Sigmoid colon (tissue), 7 donors: ENCODE data around the gene ALKBH2. TPM values are rescaled to one million over a fixed set of nuclear protein-coding genes. Genes with fewer than 3 reads are reported as not detected.

Experiments used
- DNase-seq: peaks from one replicate; pipeline ENCODE4 v3.0.0-alpha.2; 2019
- H3K27ac ChIP-seq, 4 donors: fragments of 200-600 bp; sonication (generic); one replicate each; pipeline ENCODE4 v1.5.1; 2016 to 2019; ENCODE audit warnings: mild to moderate bottlenecking in 1 of 4
- H3K27me3 ChIP-seq, 3 donors: fragments of 200-600 bp; sonication (generic); one replicate each; pipeline ENCODE4 v1.5.1; 2019; ENCODE audit warnings: mild to moderate bottlenecking in 1 of 3
- H3K36me3 ChIP-seq, 4 donors: fragments of 200-600 bp; sonication (generic); one replicate each; pipeline ENCODE4 v1.5.1; 2016 to 2019
- H3K4me1 ChIP-seq, 4 donors: fragments of 200-600 bp; sonication (generic); one replicate each; pipeline ENCODE4 v1.5.1; 2017 to 2019
- H3K4me3 ChIP-seq, 4 donors: fragments of 200-600 bp; sonication (generic); one replicate each; pipeline ENCODE4 v1.5.1; 2017 to 2019; ENCODE audit warnings: mild to moderate bottlenecking in 2 of 4, moderate library complexity in 1 of 4
- H3K9me3 ChIP-seq, 4 donors: fragments of 200-600 bp in 3 of 4; sonication (generic) in 3 of 4; one replicate each; pipeline versions ENCODE4 v1.5.1 to v1.6.1; 2013 to 2019
- EP300 ChIP-seq, 4 donors: sonication (generic); formaldehyde crosslinking; IDR thresholded peaks; one replicate each; pipeline ENCODE4 v1.6.1; 2017; ENCODE audit warnings: antibody characterized with exemption in 4 of 4
- POLR2A ChIP-seq, 2 donors: fragments of 450-650 bp; IDR thresholded peaks; one replicate each; pipeline ENCODE4 v1.6.1; 2016; ENCODE audit warnings: antibody characterized with exemption in 2 of 2, mild to moderate bottlenecking in 2 of 2, moderate library complexity in 2 of 2
- POLR2AphosphoS5 ChIP-seq, 4 donors: sonication (generic); formaldehyde crosslinking; IDR thresholded peaks; one replicate each; pipeline ENCODE4 v1.6.1; 2017; ENCODE audit warnings: antibody characterized with exemption in 4 of 4
- WGBS, 2 donors: extraction: QIAGEN DNeasy Blood & Tissue Kit; methylation state at CpG; one replicate each; pipeline ENCODE4 v1.1.7; 2013; 5-methylcytosine and 5-hydroxymethylcytosine counted together
- intact Hi-C: fragments of 100-400 bp; cut with DNase I; formaldehyde crosslinking; loops from one replicate; pipeline ENCODE4 v1.15.1; 2023
- polyA plus RNA-seq, 3 donors: library from polyadenylated mRNA; stranded (reverse); fragments of 200-250 nt; gene quantifications; one replicate each; pipeline ENCODE4 v1.2.3, GENCODE V29; 2013
- total RNA-seq, 4 donors: library from RNA; depleted of rRNA; stranded (reverse); fragments of >200 nt; gene quantifications; one replicate each; pipeline ENCODE4 v1.1.0, GENCODE V29; 2016
- TF ChIP-seq, protein P1 (sequence below), 4 experiments: fragments of 450-650 bp in 3 of 4; fragments of 200-600 bp in 1 of 4; IDR thresholded peaks; one replicate each; pipeline ENCODE4 v1.5.1; 2016 to 2019; ENCODE audit warnings: antibody characterized with exemption in 4 of 4, mild to moderate bottlenecking in 3 of 4, moderate library complexity in 2 of 4
- donor health status: healthy with polysubstance abuse.
- donor health status: Bipolar disorder and iron deficiency.
- donor health status: healthy.

The ALKBH2 gene
- total and polyA plus RNA-seq, 7 donors: 5.3 to 29.3 (median 15.5) TPM

DNA sequence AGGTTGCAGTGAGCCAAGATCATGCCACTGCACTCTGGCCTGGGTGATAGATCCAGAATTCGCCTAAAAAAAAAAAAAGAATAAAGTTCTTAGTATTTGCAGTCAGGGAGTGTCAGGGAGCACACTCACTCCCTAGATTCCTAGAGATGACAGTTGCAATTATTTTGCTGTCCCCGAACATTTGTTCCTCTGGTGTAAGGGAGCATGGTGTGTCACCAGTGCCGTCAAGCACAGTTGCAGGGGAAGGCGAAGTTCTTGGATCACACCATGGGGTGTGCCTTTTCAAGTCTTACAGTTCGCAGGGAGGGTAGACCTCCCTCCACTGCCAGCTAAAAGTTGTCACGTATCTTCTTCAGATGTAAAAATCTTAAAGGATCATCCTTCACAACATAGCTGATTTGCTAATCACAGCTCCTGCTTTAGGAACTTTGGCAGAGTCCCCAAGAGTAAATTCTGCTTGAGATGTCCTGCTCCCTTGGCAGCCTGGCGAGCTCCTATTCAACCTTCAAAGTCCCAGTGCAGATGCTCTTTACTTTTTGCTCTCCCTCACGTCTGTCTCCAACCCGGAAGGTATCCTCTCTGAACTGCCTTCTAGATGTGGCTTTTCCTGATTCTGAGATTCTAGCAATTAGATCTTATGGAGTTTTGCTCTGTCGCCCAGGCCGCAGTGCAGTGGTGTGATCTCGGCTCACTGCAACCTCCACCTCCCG lies 34.4 kb upstream of the ALKBH2 start:
- Histone ChIP-seq H3K27me3 (no peaks in the 10 kb centered on the region), H3K36me3 (no peaks in the 10 kb centered on the region), H3K27ac (peak overlapping the region in 3 of 4 donors; percentile 50 to 83 (median 83)), H3K9me3 (no peaks in the 10 kb centered on the region), H3K4me3 (no peak overlapping the region), H3K4me1 (peaks cover 0 to 64% (median 52%) of the 10 kb centered on the region in 4 donors)
- WGBS, 2 donors: 90 to 93% methylated on average over 13 of the region's 13 CpGs
- DNase-seq: peak; percentile 46
- intact Hi-C loops: no loop called here
- TF ChIP-seq POLR2A (IDR thresholded peaks at IDR 0.05) (no peak), POLR2AphosphoS5 (IDR thresholded peaks at IDR 0.05) (no peak), EP300 (IDR thresholded peaks at IDR 0.05) (no peak)
- TF ChIP-seq, protein P1, sequence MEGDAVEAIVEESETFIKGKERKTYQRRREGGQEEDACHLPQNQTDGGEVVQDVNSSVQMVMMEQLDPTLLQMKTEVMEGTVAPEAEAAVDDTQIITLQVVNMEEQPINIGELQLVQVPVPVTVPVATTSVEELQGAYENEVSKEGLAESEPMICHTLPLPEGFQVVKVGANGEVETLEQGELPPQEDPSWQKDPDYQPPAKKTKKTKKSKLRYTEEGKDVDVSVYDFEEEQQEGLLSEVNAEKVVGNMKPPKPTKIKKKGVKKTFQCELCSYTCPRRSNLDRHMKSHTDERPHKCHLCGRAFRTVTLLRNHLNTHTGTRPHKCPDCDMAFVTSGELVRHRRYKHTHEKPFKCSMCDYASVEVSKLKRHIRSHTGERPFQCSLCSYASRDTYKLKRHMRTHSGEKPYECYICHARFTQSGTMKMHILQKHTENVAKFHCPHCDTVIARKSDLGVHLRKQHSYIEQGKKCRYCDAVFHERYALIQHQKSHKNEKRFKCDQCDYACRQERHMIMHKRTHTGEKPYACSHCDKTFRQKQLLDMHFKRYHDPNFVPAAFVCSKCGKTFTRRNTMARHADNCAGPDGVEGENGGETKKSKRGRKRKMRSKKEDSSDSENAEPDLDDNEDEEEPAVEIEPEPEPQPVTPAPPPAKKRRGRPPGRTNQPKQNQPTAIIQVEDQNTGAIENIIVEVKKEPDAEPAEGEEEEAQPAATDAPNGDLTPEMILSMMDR (IDR thresholded peaks at IDR 0.05): no peak

DNA sequence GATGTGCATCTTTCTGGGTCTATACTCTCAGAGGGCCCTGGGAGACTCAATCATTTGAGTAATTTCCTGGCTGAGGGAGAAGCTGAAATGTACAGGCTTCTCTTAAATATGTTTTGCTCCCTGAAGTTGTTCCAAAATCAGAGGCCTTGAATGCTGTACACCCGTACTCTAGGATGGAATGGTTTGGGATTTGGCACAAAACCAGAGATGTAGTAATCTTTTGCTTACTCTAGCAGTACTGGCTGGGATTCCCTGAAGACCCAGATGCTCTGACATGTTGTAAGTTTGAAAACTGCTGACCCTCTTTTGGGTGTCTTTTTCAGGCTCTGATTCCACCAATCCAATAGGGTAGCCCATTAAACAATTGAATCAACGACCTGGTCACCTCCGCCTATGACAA lies 33.5 kb upstream of the ALKBH2 start:
- peak in 2 of 4 donors; percentile 9 to 14 for TF ChIP-seq POLR2AphosphoS5 (IDR thresholded peaks at IDR 0.05)
- TF ChIP-seq, protein P1 (IDR thresholded peaks at IDR 0.05): no peak
- WGBS, 2 donors: 83 to 85% methylated on average over 3 of the region's 3 CpGs

DNA sequence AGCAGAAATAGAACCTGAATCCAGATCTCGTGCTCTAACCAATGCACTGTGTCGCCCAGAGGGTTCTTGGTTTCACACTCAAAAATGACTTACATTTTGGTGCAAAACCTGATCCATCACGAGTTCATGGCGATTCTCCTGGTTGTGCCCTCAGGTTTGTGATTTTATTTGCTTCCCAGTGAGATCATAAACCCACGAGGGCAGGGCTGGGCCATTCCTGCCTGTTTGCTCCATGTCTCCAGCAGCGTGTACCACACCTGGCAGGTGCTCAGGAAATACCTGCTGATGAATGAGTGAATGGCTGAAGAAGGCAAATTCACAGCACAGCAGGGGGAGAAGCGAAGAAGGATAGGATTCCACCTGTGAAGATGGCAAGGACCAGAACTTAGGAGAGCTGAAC lies 32.5 kb upstream of the ALKBH2 start:
- Histone ChIP-seq H3K4me1 (peaks cover 0 to 45% (median 35%) of the 10 kb centered on the region in 4 donors), H3K27me3 (no peaks in the 10 kb centered on the region), H3K4me3 (no peak overlapping the region), H3K27ac (peak overlapping the region in 3 of 4 donors; percentile 77 to 83 (median 83)), H3K36me3 (no peaks in the 10 kb centered on the region), H3K9me3 (no peaks in the 10 kb centered on the region)
- TF ChIP-seq POLR2A (IDR thresholded peaks at IDR 0.05): no peak
- no peak for TF ChIP-seq POLR2AphosphoS5 (IDR thresholded peaks at IDR 0.05)
- TF ChIP-seq EP300 (IDR thresholded peaks at IDR 0.05): no peak
- TF ChIP-seq, protein P1 (IDR thresholded peaks at IDR 0.05): no peak
- intact Hi-C loops: no loop called here
- peak; percentile 52 for DNase-seq
- WGBS, 2 donors: 34 to 73% methylated on average over 7 of the region's 7 CpGs

More for the DNA sequence above, 33.5 kb upstream of the ALKBH2 start:
- Histone ChIP-seq H3K4me1 (peaks cover 0 to 55% (median 45%) of the 10 kb centered on the region in 4 donors), H3K27me3 (no peaks in the 10 kb centered on the region), H3K9me3 (no peaks in the 10 kb centered on the region), H3K27ac (peak overlapping the region; percentile 50 to 83 (median 80)), H3K4me3 (no peak overlapping the region), H3K36me3 (no peaks in the 10 kb centered on the region)
- intact Hi-C loops: no loop called here
- peak; percentile 57 for DNase-seq

DNA sequence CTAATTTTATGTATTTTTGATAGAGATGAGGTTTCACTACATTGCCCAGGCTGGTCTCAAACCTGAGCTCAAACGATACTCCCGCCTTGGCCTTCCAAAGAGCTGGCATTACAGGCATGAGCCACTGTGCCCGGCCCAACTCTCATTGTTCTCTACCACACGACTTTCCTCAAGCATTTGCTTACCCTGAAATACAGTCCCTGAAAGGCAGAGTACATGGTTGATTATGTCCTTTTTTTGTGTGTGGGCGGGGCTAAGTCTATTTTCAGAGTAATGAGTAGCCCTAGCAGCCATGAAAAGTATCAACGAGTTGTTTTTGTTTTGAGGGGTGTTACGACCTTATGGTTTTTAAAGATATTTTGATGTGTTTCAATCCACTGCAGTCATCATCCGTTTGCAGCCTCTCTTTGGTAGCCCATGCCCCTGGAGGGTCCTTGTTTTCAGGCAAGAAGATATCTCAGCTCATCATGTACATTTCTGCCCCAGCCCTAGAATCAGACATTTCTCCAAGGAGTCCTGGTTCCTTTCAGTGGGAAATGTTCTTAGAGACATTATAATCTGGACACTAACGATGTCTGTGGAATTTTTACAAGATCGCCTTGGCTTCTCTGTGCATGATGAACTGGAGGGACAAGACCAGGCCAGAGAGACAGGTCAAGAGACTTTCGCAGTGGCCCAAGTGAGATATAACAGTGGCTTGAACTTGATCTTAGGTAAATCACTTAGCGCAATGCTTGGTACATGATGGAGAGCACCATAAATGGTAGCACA lies 31.8 kb upstream of the ALKBH2 start:
- peak; percentile 51 for DNase-seq
- Histone ChIP-seq H3K9me3 (no peaks in the 10 kb centered on the region), H3K27me3 (no peaks in the 10 kb centered on the region), H3K4me1 (peaks cover 0 to 39% (median 30%) of the 10 kb centered on the region in 4 donors), H3K4me3 (no peak overlapping the region), H3K36me3 (no peaks in the 10 kb centered on the region), H3K27ac (peak overlapping the region in 3 of 4 donors; percentile 77 to 83 (median 83))
- 78 to 85% methylated on average over 12 of the region's 12 CpGs for WGBS, 2 donors
- TF ChIP-seq, protein P1 (IDR thresholded peaks at IDR 0.05): no peak
- TF ChIP-seq EP300 (IDR thresholded peaks at IDR 0.05) (peak in 1 of 4 donors; percentile 24), POLR2A (IDR thresholded peaks at IDR 0.05) (no peak), POLR2AphosphoS5 (IDR thresholded peaks at IDR 0.05) (peak in 3 of 4 donors; percentile 48 to 58 (median 51))
- intact Hi-C loops: no loop called here
